ENCODE data around the gene SPTBN5. TPM values are rescaled to one million over a fixed set of nuclear protein-coding genes. Genes with fewer than 3 reads are reported as not detected.
A peak's percentile ranks its signal among the peaks of the same experiment; 100 is the strongest.

SPTBN5 gene
- total RNA-seq, 2 donors from 2014 or later = 2.0 to 2.8 TPM

DNA sequence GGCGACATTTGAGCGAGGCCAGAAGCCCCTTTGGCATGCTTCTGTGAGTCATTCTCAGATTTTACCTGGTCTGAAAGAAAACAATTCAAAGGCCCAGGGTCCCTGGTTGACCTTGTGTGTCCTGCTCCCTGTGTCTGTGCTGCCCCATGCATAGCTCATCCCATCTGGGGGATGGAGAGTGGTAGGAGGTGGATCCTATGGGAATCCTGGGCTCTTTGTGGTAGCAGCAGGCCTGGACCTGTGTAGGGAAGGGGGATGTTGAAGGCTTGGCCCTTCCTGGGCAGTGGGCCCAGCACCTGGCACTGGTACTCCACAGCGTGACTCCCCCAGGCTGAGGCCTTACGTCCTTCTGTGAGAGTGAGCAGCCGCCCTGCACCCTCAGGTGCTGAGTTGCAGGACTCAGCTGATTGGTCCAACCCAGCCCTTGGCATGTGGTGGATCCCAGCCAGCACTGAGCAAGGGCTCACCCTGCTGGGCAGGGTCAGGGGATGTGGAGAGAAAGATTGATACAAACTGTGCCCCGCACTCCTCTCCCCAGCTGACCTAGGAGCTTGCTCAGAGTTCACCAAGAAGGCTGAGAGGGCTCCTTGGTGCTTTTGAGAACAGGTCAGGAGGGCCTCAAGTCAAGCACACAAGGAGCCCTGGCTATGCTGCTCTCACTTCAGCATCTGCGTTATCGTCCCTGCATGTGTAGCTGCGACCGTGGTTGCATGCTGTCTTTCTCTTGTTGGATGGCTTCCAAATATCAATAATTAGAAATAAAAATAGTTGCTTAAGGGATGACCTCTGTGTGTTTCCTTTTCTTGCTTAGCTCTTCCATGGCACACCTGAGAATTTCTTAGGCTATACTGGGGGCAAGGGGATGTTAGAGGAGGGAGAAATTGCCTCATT, 87.3 kb downstream of the SPTBN5 start:
- H3K27ac ChIP-seq (ENCODE audit: low read depth, low read length) = no peak overlapping the region
- no peak overlapping the region for H3K9ac ChIP-seq (ENCODE audit: extremely low read depth, low read length, poor library complexity, severe bottlenecking)
- H3K9me3 Mint-ChIP-seq = no peaks in the 10 kb centered on the region
- no peaks in the 10 kb centered on the region for H3K27me3 ChIP-seq (ENCODE audit: control insufficient read depth, insufficient read depth, low read length, poor library complexity, severe bottlenecking)
- H3K36me3 Mint-ChIP-seq (ENCODE audit: low read depth) = peaks cover 6% of the 10 kb centered on the region
- H3K9me3 ChIP-seq (ENCODE audit: control insufficient read depth, low read length) = no peaks in the 10 kb centered on the region
- H3K4me3 Mint-ChIP-seq = no peak overlapping the region
- DNase-seq = peak; percentile 75
- H3K27me3 Mint-ChIP-seq (ENCODE audit: insufficient read depth) = no peaks in the 10 kb centered on the region
- no peaks in the 10 kb centered on the region for H3K4me1 ChIP-seq (ENCODE audit: control insufficient read depth, insufficient read depth, low read length)
- TF ChIP-seq, protein P1, sequence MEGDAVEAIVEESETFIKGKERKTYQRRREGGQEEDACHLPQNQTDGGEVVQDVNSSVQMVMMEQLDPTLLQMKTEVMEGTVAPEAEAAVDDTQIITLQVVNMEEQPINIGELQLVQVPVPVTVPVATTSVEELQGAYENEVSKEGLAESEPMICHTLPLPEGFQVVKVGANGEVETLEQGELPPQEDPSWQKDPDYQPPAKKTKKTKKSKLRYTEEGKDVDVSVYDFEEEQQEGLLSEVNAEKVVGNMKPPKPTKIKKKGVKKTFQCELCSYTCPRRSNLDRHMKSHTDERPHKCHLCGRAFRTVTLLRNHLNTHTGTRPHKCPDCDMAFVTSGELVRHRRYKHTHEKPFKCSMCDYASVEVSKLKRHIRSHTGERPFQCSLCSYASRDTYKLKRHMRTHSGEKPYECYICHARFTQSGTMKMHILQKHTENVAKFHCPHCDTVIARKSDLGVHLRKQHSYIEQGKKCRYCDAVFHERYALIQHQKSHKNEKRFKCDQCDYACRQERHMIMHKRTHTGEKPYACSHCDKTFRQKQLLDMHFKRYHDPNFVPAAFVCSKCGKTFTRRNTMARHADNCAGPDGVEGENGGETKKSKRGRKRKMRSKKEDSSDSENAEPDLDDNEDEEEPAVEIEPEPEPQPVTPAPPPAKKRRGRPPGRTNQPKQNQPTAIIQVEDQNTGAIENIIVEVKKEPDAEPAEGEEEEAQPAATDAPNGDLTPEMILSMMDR (conservative IDR thresholded peaks at IDR 0.05) = peak; percentile 65
- H3K36me3 ChIP-seq (ENCODE audit: control insufficient read depth, insufficient read depth, low read length) = peaks cover 2% of the 10 kb centered on the region
- peak overlapping the region; percentile 0 for H3K27ac Mint-ChIP-seq
- no peak overlapping the region for H3K4me3 ChIP-seq (ENCODE audit: low read length)
- 87 to 90% methylated on average over 7 to 10 of the region's 10 CpGs for WGBS, 2 experiments (ENCODE audit: insufficient coverage in 1 of 2, insufficient read length in 1 of 2)
- no peaks in the 10 kb centered on the region for H3K4me1 Mint-ChIP-seq

DNA sequence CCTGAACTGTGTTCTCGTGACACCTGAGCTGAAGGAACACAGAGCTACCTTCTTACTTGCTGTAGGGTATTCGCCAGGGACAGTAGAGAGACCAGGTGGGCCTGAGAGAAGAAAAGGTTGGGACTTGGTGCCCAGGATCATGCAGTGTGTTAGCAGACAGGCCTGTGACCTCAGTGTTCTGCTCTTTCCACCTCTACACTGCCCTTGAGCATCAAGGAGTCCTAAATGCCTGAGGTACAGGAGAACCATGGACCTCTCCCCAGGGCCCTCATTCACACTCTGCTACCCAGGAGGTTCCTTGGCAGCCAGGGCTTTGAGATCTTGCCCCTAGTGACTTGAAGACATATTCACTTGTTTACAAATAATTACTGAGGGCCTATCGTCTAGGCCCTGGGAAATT, 88.1 kb downstream of the SPTBN5 start:
- Histone ChIP-seq H3K9me3 (ENCODE audit: control insufficient read depth, low read length) (no peaks in the 10 kb centered on the region), H3K9ac (ENCODE audit: extremely low read depth, low read length, poor library complexity, severe bottlenecking) (no peak overlapping the region), H3K27me3 (ENCODE audit: control insufficient read depth, insufficient read depth, low read length, poor library complexity, severe bottlenecking) (no peaks in the 10 kb centered on the region), H3K4me1 (ENCODE audit: control insufficient read depth, insufficient read depth, low read length) (no peaks in the 10 kb centered on the region), H3K36me3 (ENCODE audit: control insufficient read depth, insufficient read depth, low read length) (peaks cover 2% of the 10 kb centered on the region), H3K4me3 (ENCODE audit: low read length) (no peak overlapping the region), H3K27ac (ENCODE audit: low read depth, low read length) (no peak overlapping the region)
- Mint-ChIP-seq H3K4me1 (no peaks in the 10 kb centered on the region), H3K27me3 (ENCODE audit: insufficient read depth) (no peaks in the 10 kb centered on the region), H3K9me3 (no peaks in the 10 kb centered on the region), H3K4me3 (no peak overlapping the region), H3K36me3 (ENCODE audit: low read depth) (peaks cover 13% of the 10 kb centered on the region), H3K27ac (peak overlapping the region; percentile 0)
- 98 to 100% methylated on average over 1 to 2 of the region's 3 CpGs for WGBS, 2 experiments (ENCODE audit: insufficient coverage in 1 of 2, insufficient read length in 1 of 2)
- TF ChIP-seq, protein P1 (conservative IDR thresholded peaks at IDR 0.05) = no peak
- DNase-seq = no peak

DNA sequence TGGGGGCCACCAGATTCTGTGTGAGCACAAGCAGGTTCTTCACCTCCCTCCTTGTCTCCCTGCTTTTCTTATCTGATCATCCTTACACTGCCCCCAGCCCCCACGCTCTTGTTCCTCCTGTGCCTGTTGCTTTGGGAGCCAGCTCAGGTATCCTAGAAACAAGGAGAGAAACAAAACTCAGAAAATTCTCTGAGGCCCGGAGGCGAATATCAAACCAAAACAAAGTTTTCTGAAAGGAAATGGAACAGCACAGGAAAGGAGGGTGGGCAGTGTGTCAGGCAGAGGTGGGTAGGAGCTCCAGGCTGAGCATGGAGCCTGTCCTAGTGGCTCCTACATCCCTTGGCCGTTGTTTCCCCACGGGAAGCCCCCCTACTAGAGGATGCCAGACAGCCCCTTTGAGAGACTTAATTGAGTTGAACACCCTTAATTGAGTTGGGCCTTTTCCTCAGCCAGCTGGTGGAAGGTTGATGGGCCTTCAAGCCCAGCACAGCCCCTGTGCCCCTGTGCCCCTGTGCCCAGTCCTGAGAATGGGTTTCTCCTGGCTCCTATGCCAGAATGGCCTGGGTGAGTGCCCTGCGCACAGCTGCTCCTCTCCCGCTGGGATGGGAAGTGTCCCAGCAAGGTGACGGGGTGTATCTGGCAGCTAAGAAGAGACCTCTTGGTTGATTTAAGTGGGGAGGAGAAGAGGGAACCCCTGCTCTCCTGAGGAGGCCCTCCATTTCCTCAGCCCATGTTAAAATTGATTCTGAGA, 88.8 kb downstream of the SPTBN5 start:
- WGBS, 2 experiments (ENCODE audit: insufficient coverage in 1 of 2, insufficient read length in 1 of 2) = 89 to 95% methylated on average over 5 to 8 of the region's 8 CpGs
- H3K36me3 Mint-ChIP-seq (ENCODE audit: low read depth) = peaks cover 19% of the 10 kb centered on the region
- peak overlapping the region; percentile 3 for H3K27ac Mint-ChIP-seq
- H3K9ac ChIP-seq (ENCODE audit: extremely low read depth, low read length, poor library complexity, severe bottlenecking) = no peak overlapping the region
- no peaks in the 10 kb centered on the region for H3K9me3 Mint-ChIP-seq
- no peak overlapping the region for H3K4me3 Mint-ChIP-seq
- no peaks in the 10 kb centered on the region for H3K9me3 ChIP-seq (ENCODE audit: control insufficient read depth, low read length)
- H3K27ac ChIP-seq (ENCODE audit: low read depth, low read length) = no peak overlapping the region
- no peaks in the 10 kb centered on the region for H3K4me1 ChIP-seq (ENCODE audit: control insufficient read depth, insufficient read depth, low read length)
- H3K27me3 Mint-ChIP-seq (ENCODE audit: insufficient read depth) = no peaks in the 10 kb centered on the region
- H3K4me3 ChIP-seq (ENCODE audit: low read length) = no peak overlapping the region
- H3K27me3 ChIP-seq (ENCODE audit: control insufficient read depth, insufficient read depth, low read length, poor library complexity, severe bottlenecking) = no peaks in the 10 kb centered on the region
- TF ChIP-seq, protein P1 (conservative IDR thresholded peaks at IDR 0.05) = no peak
- no peak for DNase-seq
- H3K36me3 ChIP-seq (ENCODE audit: control insufficient read depth, insufficient read depth, low read length) = peaks cover 2% of the 10 kb centered on the region
- no peaks in the 10 kb centered on the region for H3K4me1 Mint-ChIP-seq
